22Rv1 (cell line): ENCODE measurements around the gene MBD2.
"Not testable (repeated sequence)": the region's sequence is repeated elsewhere in the genome, so short reads cannot be mapped to it uniquely, and the experiment has no call there.

Experiments
- H3K27ac ChIP-seq: fragments of 450-650 bp; 2 replicates; pipeline ENCODE4 v1.5.1; 2017
- ZFX ChIP-seq: fragments of 450-650 bp; IDR thresholded peaks from 2 replicates; pipeline ENCODE4 v1.6.1; 2017; ENCODE audit warnings: antibody characterized with exemption, borderline replicate concordance
- TF ChIP-seq, protein P1 (sequence below): fragments of 450-650 bp; IDR thresholded peaks from 2 replicates; pipeline ENCODE4 v1.5.1; 2017; ENCODE audit warnings: mild to moderate bottlenecking

MBD2 gene

DNA sequence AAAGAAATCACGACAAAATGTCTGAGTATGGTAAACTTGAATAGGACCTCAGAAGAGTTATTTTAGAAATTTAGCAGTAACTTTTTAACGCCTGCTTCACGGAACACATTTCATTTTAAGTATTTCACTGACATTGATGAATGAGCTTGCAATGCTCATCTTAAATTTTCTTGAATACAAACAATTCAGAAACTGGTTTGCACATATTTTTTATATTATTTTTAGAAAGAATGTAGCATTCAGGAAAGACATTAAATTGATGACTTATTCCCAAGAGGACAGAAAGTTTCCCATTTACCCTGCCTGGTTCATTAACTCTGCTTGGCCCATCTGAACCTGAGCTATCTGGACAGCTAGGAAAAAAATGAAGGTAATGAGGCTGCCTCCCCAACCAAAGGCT is 89.3 kb downstream of the MBD2 start:
- TF ChIP-seq, protein P1, sequence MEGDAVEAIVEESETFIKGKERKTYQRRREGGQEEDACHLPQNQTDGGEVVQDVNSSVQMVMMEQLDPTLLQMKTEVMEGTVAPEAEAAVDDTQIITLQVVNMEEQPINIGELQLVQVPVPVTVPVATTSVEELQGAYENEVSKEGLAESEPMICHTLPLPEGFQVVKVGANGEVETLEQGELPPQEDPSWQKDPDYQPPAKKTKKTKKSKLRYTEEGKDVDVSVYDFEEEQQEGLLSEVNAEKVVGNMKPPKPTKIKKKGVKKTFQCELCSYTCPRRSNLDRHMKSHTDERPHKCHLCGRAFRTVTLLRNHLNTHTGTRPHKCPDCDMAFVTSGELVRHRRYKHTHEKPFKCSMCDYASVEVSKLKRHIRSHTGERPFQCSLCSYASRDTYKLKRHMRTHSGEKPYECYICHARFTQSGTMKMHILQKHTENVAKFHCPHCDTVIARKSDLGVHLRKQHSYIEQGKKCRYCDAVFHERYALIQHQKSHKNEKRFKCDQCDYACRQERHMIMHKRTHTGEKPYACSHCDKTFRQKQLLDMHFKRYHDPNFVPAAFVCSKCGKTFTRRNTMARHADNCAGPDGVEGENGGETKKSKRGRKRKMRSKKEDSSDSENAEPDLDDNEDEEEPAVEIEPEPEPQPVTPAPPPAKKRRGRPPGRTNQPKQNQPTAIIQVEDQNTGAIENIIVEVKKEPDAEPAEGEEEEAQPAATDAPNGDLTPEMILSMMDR, result no peak
- TF ChIP-seq ZFX, result no peak
- H3K27ac ChIP-seq, result no peak overlapping the region

- no peak overlapping the region for H3K27ac ChIP-seq
- TF ChIP-seq, protein P1, result no peak
- TF ChIP-seq ZFX, result no peak
Measured at GRCh38 chr18:54134053-54134452, 90.4 kb downstream of the MBD2 start.

DNA sequence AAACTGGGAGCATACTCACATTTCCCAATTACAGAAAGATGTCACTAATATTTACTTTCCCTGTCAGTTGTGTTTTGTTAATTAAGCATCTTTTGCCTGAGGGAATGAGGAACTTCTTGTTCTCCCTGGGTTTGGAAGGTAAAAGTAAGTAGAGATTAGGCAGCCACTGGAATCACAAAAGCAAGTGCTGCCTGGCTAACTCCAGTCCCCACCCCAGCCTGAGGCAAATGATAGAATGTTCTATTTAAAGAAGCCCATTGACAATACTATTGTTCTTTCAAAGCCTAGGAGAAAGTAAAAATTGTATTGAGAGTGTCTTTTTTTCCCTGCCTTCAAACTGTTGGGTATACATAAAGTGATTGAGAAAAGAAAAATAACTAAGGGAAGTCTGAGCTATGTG is 93.8 kb downstream of the MBD2 start:
- TF ChIP-seq, protein P1, result no peak
- H3K27ac ChIP-seq, result peak overlapping the region; percentile 47

- TF ChIP-seq, protein P1, result no peak
- H3K27ac ChIP-seq, result peak overlapping the region; percentile 47
Measured at GRCh38 chr18:54130177-54130576, 94.3 kb downstream of the MBD2 start.

DNA sequence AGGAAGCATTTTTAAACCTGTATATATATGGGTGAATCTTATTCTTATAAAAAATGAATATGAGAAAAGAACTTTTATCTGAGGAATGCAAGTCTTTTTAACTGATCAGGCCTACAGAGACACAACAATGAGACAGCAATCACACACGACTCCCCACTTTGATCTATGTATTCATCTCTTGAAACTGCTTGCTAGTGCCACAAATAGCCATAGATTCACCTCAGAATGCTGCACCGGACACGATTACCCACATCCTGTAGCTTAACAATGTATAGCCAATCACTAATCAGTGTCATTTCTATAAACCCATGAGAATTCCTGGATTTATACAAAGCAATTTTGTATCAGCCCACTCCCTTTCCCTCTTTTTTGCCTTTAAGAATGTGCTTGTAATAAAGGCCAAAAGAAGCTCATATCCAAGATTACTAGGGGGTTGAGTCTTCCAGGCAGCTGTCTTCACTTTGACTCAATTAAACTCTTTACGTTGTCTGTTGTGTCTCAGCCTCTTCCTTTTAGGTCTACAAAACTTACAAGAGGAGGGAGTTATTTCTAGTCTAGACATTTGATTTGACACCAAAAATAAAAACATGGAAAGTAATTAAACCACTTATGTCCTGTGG is 94.9 kb downstream of the MBD2 start:
- no peak for TF ChIP-seq ZFX
- TF ChIP-seq, protein P1, result no peak
- H3K27ac ChIP-seq, result no peak overlapping the region; the same call in 1 of the 2 replicates

- TF ChIP-seq, protein P1, result peak; percentile 79
- TF ChIP-seq ZFX, result no peak
- H3K27ac ChIP-seq, result no peak overlapping the region
Measured at GRCh38 chr18:54127759-54128378, 96.6 kb downstream of the MBD2 start.

- H3K27ac ChIP-seq, result no peak overlapping the region
- TF ChIP-seq, protein P1, result no peak
- no peak for TF ChIP-seq ZFX
Measured at GRCh38 chr18:54125429-54125828, 99.0 kb downstream of the MBD2 start.

- not testable (repeated sequence) for H3K27ac ChIP-seq
Measured at GRCh38 chr18:54123720-54124440, 100.6 kb downstream of the MBD2 start.
